ENCODE measurements around the gene ST7. TPM values are rescaled to one million over a fixed set of nuclear protein-coding genes. Genes with fewer than 3 reads are reported as not detected.
A peak's percentile ranks its signal among the peaks of the same experiment; 100 is the strongest.
"Not testable (repeated sequence)": the region's sequence is repeated elsewhere in the genome, so short reads cannot be mapped to it uniquely, and the experiment has no call there.

Gene ST7
- total RNA-seq, 1 experiment from 2014 or later: 12.9 TPM

DNA sequence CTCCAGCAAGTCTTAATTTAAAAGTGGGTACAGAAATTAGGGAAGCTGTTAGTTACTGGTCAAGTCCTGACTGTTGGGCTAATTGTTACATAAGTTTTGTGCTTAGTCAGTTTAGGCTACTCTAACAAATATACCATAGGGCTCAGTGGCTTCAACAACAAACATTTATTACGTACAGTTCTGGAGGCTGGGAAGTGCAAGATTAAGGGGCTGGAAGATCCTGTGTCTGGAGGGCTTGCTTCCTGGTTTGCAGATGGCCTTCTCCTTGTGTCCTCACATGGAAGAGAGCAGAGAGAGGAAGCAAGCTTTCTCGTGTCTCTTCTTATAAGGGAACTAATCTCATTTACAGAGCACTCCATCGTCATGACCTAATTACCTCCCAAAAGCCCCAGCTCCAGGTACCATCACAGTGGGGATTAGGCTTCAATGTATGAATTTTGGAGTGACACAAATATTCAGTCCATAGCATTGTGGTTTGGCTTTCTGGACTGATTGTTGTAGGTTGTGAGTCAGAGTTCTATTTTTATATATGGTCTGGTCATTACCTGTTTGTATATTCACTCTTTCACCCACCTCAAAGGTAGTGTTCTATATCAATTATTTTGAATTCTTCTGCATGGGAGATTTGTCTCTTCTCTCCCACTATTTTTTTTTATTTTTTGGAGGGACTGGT is 17.1 kb downstream of the ST7 start:
- Histone ChIP-seq H3K14ac (ENCODE audit: insufficient read depth, low read length) (no peak overlapping the region), H3K9ac (ENCODE audit: extremely low read depth, insufficient read length, low read length) (no peak overlapping the region), H3K79me1 (ENCODE audit: insufficient read depth, low read depth, low read length, poor library complexity, severe bottlenecking) (no peaks in the 10 kb centered on the region), H3K79me2 (ENCODE audit: insufficient read depth, low read length) (no peaks in the 10 kb centered on the region), H2AK5ac (ENCODE audit: insufficient read length, low read length) (no peak overlapping the region), H3K56ac (ENCODE audit: insufficient read length, low read depth, low read length) (no peak overlapping the region), H4K8ac (replicated peaks; ENCODE audit: insufficient read length, low read depth, low read length) (no peak overlapping the region), H2BK12ac (ENCODE audit: insufficient read length, low read depth, low read length) (no peak overlapping the region), H3K9me3 (ENCODE audit: control insufficient read depth, low read depth, low read length) (no peaks in the 10 kb centered on the region), H2BK15ac (ENCODE audit: low read depth, low read length) (no peak overlapping the region), H4K20me1 (ENCODE audit: control insufficient read depth, insufficient read depth, insufficient read length) (no peaks in the 10 kb centered on the region), H3K18ac (ENCODE audit: insufficient read length, low read depth, low read length) (no peak overlapping the region), H4K5ac (ENCODE audit: insufficient read length, low read depth, low read length) (no peak overlapping the region), H3K27ac (ENCODE audit: insufficient read length, low read depth, low read length) (no peak overlapping the region), H3K4ac (ENCODE audit: low read depth, low read length) (no peak overlapping the region), H3K23me2 (ENCODE audit: insufficient read length, low read depth, low read length, poor library complexity, severe bottlenecking) (no peaks in the 10 kb centered on the region), H2BK20ac (ENCODE audit: low read depth, low read length, poor library complexity, severe bottlenecking) (no peak overlapping the region), H3K4me2 (ENCODE audit: insufficient read depth, insufficient read length, low read length) (no peak overlapping the region), H3K4me1 (ENCODE audit: insufficient read depth, low read length) (peaks cover 7% of the 10 kb centered on the region; the same call in 1 of the 2 replicates), H3K23ac (ENCODE audit: insufficient read length, low read depth, low read length) (no peak overlapping the region), H4K91ac (ENCODE audit: insufficient read length, low read depth, low read length) (no peak overlapping the region), H3T11ph (ENCODE audit: low read length) (peak overlapping the region; percentile 26), H2BK120ac (ENCODE audit: low read depth, low read length, poor library complexity, severe bottlenecking) (no peak overlapping the region), H3K27me3 (ENCODE audit: insufficient read depth, low read length) (no peaks in the 10 kb centered on the region), H2BK5ac (ENCODE audit: insufficient read length, low read length) (no peak overlapping the region), H2AFZ (ENCODE audit: low read length) (no peak overlapping the region)
- Mint-ChIP-seq H3K4me1 (peaks cover 40 to 44% of the 10 kb centered on the region in 2 experiments), H3K27ac (peak overlapping the region; percentile 6 to 89 (median 86); a peak in 6 of 7 replicates), H3K36me3 (ENCODE audit: insufficient read depth in 1 of 3, low read depth in 3 of 3) (peaks cover 2 to 18% (median 3%) of the 10 kb centered on the region in 3 experiments), H3K4me3 (no peak overlapping the region), H3K27me3 (ENCODE audit: low read depth) (no peaks in the 10 kb centered on the region), H3K9me3 (peaks cover 3 to 4% of the 10 kb centered on the region in 2 experiments; a peak in 3 of 5 replicates)
- no CpG with 5 or more reads among the region's 3 CpGs for WGBS (ENCODE audit: extremely low coverage, insufficient read length, low lambda C conversion rate)
- DNase-seq: no peak
- TF ChIP-seq CTCF (conservative IDR thresholded peaks at IDR 0.05): no peak

GRCh38 chr7:116971153-116971552 is 17.9 kb downstream of the ST7 start:
- not testable (repeated sequence) for H3K18ac ChIP-seq (ENCODE audit: insufficient read length, low read depth, low read length); H3K27me3 ChIP-seq (ENCODE audit: insufficient read depth, low read length); H3K79me1 ChIP-seq (ENCODE audit: insufficient read depth, low read depth, low read length, poor library complexity, severe bottlenecking); H2BK15ac ChIP-seq (ENCODE audit: low read depth, low read length); H3K56ac ChIP-seq (ENCODE audit: insufficient read length, low read depth, low read length); H3K23ac ChIP-seq (ENCODE audit: insufficient read length, low read depth, low read length); H3K27me3 Mint-ChIP-seq (ENCODE audit: low read depth); H2BK12ac ChIP-seq (ENCODE audit: insufficient read length, low read depth, low read length); H3K79me2 ChIP-seq (ENCODE audit: insufficient read depth, low read length); H3K4me3 Mint-ChIP-seq; H3K9me3 Mint-ChIP-seq; H4K20me1 ChIP-seq (ENCODE audit: control insufficient read depth, insufficient read depth, insufficient read length); H2BK5ac ChIP-seq (ENCODE audit: insufficient read length, low read length); DNase-seq; H3K4ac ChIP-seq (ENCODE audit: low read depth, low read length); H3K4me2 ChIP-seq (ENCODE audit: insufficient read depth, insufficient read length, low read length); H3K14ac ChIP-seq (ENCODE audit: insufficient read depth, low read length); H2AK5ac ChIP-seq (ENCODE audit: insufficient read length, low read length); H3K9me3 ChIP-seq (ENCODE audit: control insufficient read depth, low read depth, low read length); H3T11ph ChIP-seq (ENCODE audit: low read length); H2BK20ac ChIP-seq (ENCODE audit: low read depth, low read length, poor library complexity, severe bottlenecking); H4K8ac ChIP-seq (replicated peaks; ENCODE audit: insufficient read length, low read depth, low read length); H4K91ac ChIP-seq (ENCODE audit: insufficient read length, low read depth, low read length); H4K5ac ChIP-seq (ENCODE audit: insufficient read length, low read depth, low read length); H3K4me1 ChIP-seq (ENCODE audit: insufficient read depth, low read length); H3K9ac ChIP-seq (ENCODE audit: extremely low read depth, insufficient read length, low read length); H2AFZ ChIP-seq (ENCODE audit: low read length); H3K23me2 ChIP-seq (ENCODE audit: insufficient read length, low read depth, low read length, poor library complexity, severe bottlenecking); H2BK120ac ChIP-seq (ENCODE audit: low read depth, low read length, poor library complexity, severe bottlenecking)
- Mint-ChIP-seq H3K4me1 (peaks cover 40 to 44% of the 10 kb centered on the region in 2 experiments), H3K27ac (peak overlapping the region in 1 of 3 experiments; percentile 84; a peak in 2 of 7 replicates), H3K36me3 (ENCODE audit: insufficient read depth in 1 of 3, low read depth in 3 of 3) (peaks cover 2 to 18% (median 3%) of the 10 kb centered on the region in 3 experiments)
- peak overlapping the region; percentile 65 for H3K27ac ChIP-seq (ENCODE audit: insufficient read length, low read depth, low read length)
